HEK293 (cell line): ENCODE data around the gene PDIA6.
"Not testable (repeated sequence)": the region's sequence is repeated elsewhere in the genome, so short reads cannot be mapped to it uniquely, and the experiment has no call there.

Experiments
- CTCF ChIA-PET: fragments of 350-600 bp; formaldehyde crosslinking; extraction: SDS; loops from one replicate; lab custom pipeline; 2021; ENCODE audit warnings: antibody characterized with exemption; lab: Yijun Ruan, JAX
- POLR2A ChIA-PET: fragments of 300-600 bp; formaldehyde crosslinking; extraction: SDS; loops from one replicate; lab custom pipeline; 2020; ENCODE audit warnings: antibody characterized with exemption, inconsistent platforms; lab: Yijun Ruan, JAX
- H3K27ac ChIP-seq: fragments of 200-500 bp; sonication (Bioruptor generic); 2 replicates; pipeline ENCODE4 v1.5.1; 2014; ENCODE audit warnings: low read depth, low read length, control low read depth, inconsistent platforms; ENCODE audit errors: extremely low read depth
- H3K36me3 ChIP-seq, 2 experiments: fragments of 200-500 bp in 1 of 2; sonication (Bioruptor generic) in 1 of 2; 1 replicate in 1 of 2; 2 replicates in 1 of 2; pipeline ENCODE4 v1.5.1; 2014 to 2017; ENCODE audit warnings: inconsistent platforms in 2 of 2, low read length in 2 of 2; ENCODE audit not compliant: control insufficient read depth in 2 of 2, insufficient read depth in 1 of 2
- H3K4me1 ChIP-seq: fragments of 200-500 bp; sonication (Bioruptor generic); 2 replicates; pipeline ENCODE4 v1.5.1; 2014; ENCODE audit warnings: mild to moderate bottlenecking, low read length, inconsistent platforms; ENCODE audit not compliant: control insufficient read depth, insufficient read depth
- H3K4me3 ChIP-seq: 2 replicates; pipeline ENCODE4 v1.5.1; 2011; ENCODE audit warnings: low read depth, mild to moderate bottlenecking, control low read depth, low read length, moderate library complexity
- H3K9me3 ChIP-seq: fragments of 200-500 bp; sonication (Bioruptor generic); 2 replicates; pipeline ENCODE4 v1.5.1; 2014; ENCODE audit warnings: low read depth, low read length, inconsistent platforms; ENCODE audit not compliant: control insufficient read depth, insufficient read depth
- BCL11A ChIP-seq: fragments of 450-650 bp; formaldehyde crosslinking; IDR thresholded peaks from 2 replicates; pipeline ENCODE4 v1.5.1; 2016; ENCODE audit warnings: low read depth, missing biosample characterization, missing genetic modification characterization
- HOXC10 ChIP-seq: sonication (generic); formaldehyde crosslinking; IDR thresholded peaks from 2 replicates; pipeline ENCODE4 v1.8.1; 2023; ENCODE audit warnings: mild to moderate bottlenecking, missing genetic modification reagents
- MEIS1 ChIP-seq: sonication (generic); formaldehyde crosslinking; IDR thresholded peaks from 2 replicates; pipeline ENCODE4 v1.8.1; 2022; ENCODE audit warnings: missing genetic modification reagents, mild to moderate bottlenecking, borderline replicate concordance
- PRDM4 ChIP-seq: fragments of 450-650 bp; formaldehyde crosslinking; IDR thresholded peaks from 2 replicates; pipeline ENCODE4 v1.5.1; 2017; ENCODE audit warnings: missing biosample characterization, missing genetic modification characterization
- SP3 ChIP-seq: fragments of 450-650 bp; formaldehyde crosslinking; IDR thresholded peaks from 2 replicates; pipeline ENCODE4 v1.5.1; 2016; ENCODE audit warnings: missing biosample characterization, missing genetic modification characterization
- WT1 ChIP-seq: fragments of 450-650 bp; formaldehyde crosslinking; IDR thresholded peaks from 2 replicates; pipeline ENCODE4 v1.5.1; 2016; ENCODE audit warnings: missing biosample characterization, missing genetic modification characterization
- ZBTB21 ChIP-seq: fragments of 450-650 bp; formaldehyde crosslinking; IDR thresholded peaks from 2 replicates; pipeline ENCODE4 v1.5.1; 2017; ENCODE audit warnings: missing biosample characterization, missing genetic modification characterization
- ZBTB48 ChIP-seq: fragments of 450-650 bp; formaldehyde crosslinking; IDR thresholded peaks from 2 replicates; pipeline ENCODE4 v1.5.1; 2016; ENCODE audit warnings: missing biosample characterization, missing genetic modification characterization
- ZBTB7A ChIP-seq: fragments of 450-650 bp; formaldehyde crosslinking; IDR thresholded peaks from 2 replicates; pipeline ENCODE4 v1.5.1; 2016; ENCODE audit warnings: low read depth, missing biosample characterization, missing genetic modification characterization
- ZFHX2 ChIP-seq: fragments of 450-650 bp; formaldehyde crosslinking; conservative IDR thresholded peaks from 2 replicates; pipeline ENCODE4 v1.5.1; 2016; ENCODE audit warnings: missing biosample characterization, missing genetic modification characterization
- ZNF112 ChIP-seq: fragments of 450-650 bp; formaldehyde crosslinking; IDR thresholded peaks from 2 replicates; pipeline ENCODE4 v1.5.0; 2017; ENCODE audit warnings: missing biosample characterization, missing genetic modification characterization
- ZNF391 ChIP-seq: fragments of 450-650 bp; formaldehyde crosslinking; IDR thresholded peaks from 2 replicates; pipeline ENCODE4 v1.5.1; 2016; ENCODE audit warnings: low read depth, missing biosample characterization, missing genetic modification characterization, borderline replicate concordance
- ZNF404 ChIP-seq: fragments of 450-650 bp; formaldehyde crosslinking; IDR thresholded peaks from 2 replicates; pipeline ENCODE4 v1.5.1; 2017; ENCODE audit warnings: missing biosample characterization, missing genetic modification characterization
- ZNF501 ChIP-seq: fragments of 450-650 bp; formaldehyde crosslinking; IDR thresholded peaks from 2 replicates; pipeline ENCODE4 v1.5.1; 2016; ENCODE audit warnings: missing biosample characterization, missing genetic modification characterization
- ZNF548 ChIP-seq: fragments of 450-650 bp; formaldehyde crosslinking; IDR thresholded peaks from 2 replicates; pipeline ENCODE4 v1.5.1; 2016; ENCODE audit warnings: missing biosample characterization, missing genetic modification characterization
- ZNF623 ChIP-seq: fragments of 450-650 bp; formaldehyde crosslinking; IDR thresholded peaks from 2 replicates; pipeline ENCODE4 v1.5.1; 2016; ENCODE audit warnings: missing biosample characterization, missing genetic modification characterization
- ZNF629 ChIP-seq: fragments of 450-650 bp; formaldehyde crosslinking; IDR thresholded peaks from 2 replicates; pipeline ENCODE4 v1.5.1; 2017; ENCODE audit warnings: missing biosample characterization, missing genetic modification characterization
- ZNF792 ChIP-seq: fragments of 450-650 bp; formaldehyde crosslinking; IDR thresholded peaks from 2 replicates; pipeline ENCODE4 v1.5.1; 2016; ENCODE audit warnings: missing biosample characterization, missing genetic modification characterization
- ZSCAN18 ChIP-seq: fragments of 450-650 bp; formaldehyde crosslinking; IDR thresholded peaks from 2 replicates; pipeline ENCODE4 v1.5.1; 2016; ENCODE audit warnings: missing biosample characterization, missing genetic modification characterization
- TF ChIP-seq, protein P1 (sequence below): fragments of 450-650 bp; formaldehyde crosslinking; IDR thresholded peaks from 2 replicates; pipeline ENCODE4 v1.5.1; 2016; ENCODE audit warnings: missing biosample characterization, missing genetic modification characterization

PDIA6 gene

GRCh38 chr2:10784719-10785118 is 27.9 kb downstream of the PDIA6 start:
- Histone ChIP-seq H3K36me3 (peaks cover 56 to 96% of the 10 kb centered on the region in 2 experiments), H3K4me1 (no peaks in the 10 kb centered on the region), H3K9me3 (no peaks in the 10 kb centered on the region), H3K4me3 (no peak overlapping the region), H3K27ac (no peak overlapping the region)
- TF ChIP-seq ZSCAN18 (tag by site-specific recombination) = no peak
- no peak for TF ChIP-seq ZNF629 (tag by site-specific recombination)
- TF ChIP-seq, protein P1, sequence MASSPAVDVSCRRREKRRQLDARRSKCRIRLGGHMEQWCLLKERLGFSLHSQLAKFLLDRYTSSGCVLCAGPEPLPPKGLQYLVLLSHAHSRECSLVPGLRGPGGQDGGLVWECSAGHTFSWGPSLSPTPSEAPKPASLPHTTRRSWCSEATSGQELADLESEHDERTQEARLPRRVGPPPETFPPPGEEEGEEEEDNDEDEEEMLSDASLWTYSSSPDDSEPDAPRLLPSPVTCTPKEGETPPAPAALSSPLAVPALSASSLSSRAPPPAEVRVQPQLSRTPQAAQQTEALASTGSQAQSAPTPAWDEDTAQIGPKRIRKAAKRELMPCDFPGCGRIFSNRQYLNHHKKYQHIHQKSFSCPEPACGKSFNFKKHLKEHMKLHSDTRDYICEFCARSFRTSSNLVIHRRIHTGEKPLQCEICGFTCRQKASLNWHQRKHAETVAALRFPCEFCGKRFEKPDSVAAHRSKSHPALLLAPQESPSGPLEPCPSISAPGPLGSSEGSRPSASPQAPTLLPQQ = no peak
- ChIA-PET CTCF (no interaction called here), POLR2A (no interaction called here)

DNA sequence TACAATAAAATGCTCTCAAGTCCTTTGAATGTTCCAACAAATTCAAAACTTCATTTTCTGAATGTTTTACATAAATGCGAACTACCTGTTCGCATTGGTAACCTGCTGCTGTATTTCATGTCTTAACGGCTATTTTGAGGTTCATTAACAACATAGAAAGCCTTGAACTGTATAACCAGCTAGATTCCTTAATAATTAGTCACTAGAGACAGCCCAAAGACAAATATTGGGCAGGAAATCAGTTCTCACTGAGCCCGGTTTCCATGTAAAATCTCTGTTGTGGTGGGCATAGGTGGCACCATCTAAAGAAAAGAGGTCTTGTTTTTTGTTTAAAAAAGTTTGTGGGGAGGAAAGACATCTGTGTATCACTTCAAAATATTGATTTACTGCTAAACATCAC is 29.2 kb downstream of the PDIA6 start:
- ChIA-PET POLR2A (no interaction called here), CTCF (interaction anchor here (0.6 kb wide), 1 partner anchor 9 kb away, joined by 4 read pairs; no protein-coding TSS in a partner anchor)
- H3K36me3 ChIP-seq = peaks cover 44 to 89% of the 10 kb centered on the region in 2 experiments
- H3K4me3 ChIP-seq = no peak overlapping the region
- H3K4me1 ChIP-seq = no peaks in the 10 kb centered on the region
- H3K27ac ChIP-seq = no peak overlapping the region
- no peak for TF ChIP-seq ZNF391 (tag by site-specific recombination)
- TF ChIP-seq ZNF623 (tag by site-specific recombination) = no peak
- no peak for TF ChIP-seq ZBTB48 (tag by site-specific recombination)
- no peak for TF ChIP-seq ZNF112 (tag by site-specific recombination)
- TF ChIP-seq ZNF501 (tag by site-specific recombination) = no peak
- no peak for TF ChIP-seq BCL11A
- no peak for TF ChIP-seq ZFHX2 (tag by site-specific recombination)
- TF ChIP-seq ZNF404 (tag by site-specific recombination) = no peak
- TF ChIP-seq HOXC10 = no peak
- no peak for TF ChIP-seq WT1
- TF ChIP-seq ZBTB21 (tag by site-specific recombination) = no peak
- no peak for TF ChIP-seq ZNF792
- no peaks in the 10 kb centered on the region for H3K9me3 ChIP-seq

- TF ChIP-seq ZNF548 (tag by site-specific recombination) (no peak), SP3 (tag by site-specific recombination) (no peak), ZBTB7A (tag by site-specific recombination) (no peak), MEIS1 (CRISPR knock-in tag) (no peak), PRDM4 (tag by site-specific recombination) (no peak)
- CTCF ChIA-PET = interaction anchor here (0.7 to 1.0 kb wide), 2 partner anchors 11 to 71 kb away, joined by 3 to 7 read pairs; no protein-coding TSS in a partner anchor
- H3K4me1 ChIP-seq = no peaks in the 10 kb centered on the region
- H3K9me3 ChIP-seq = no peaks in the 10 kb centered on the region
- H3K4me3 ChIP-seq = no peak overlapping the region
- no peak overlapping the region for H3K27ac ChIP-seq
- H3K36me3 ChIP-seq = peaks cover 34 to 85% of the 10 kb centered on the region in 2 experiments
- POLR2A ChIA-PET = no interaction called here
These were observed 30.8 kb downstream of the PDIA6 start for GRCh38 chr2:10781746-10782145.

- ChIA-PET POLR2A (interaction anchor here (0.7 kb wide), 1 partner anchor 45 kb away, joined by 3 read pairs; no protein-coding TSS in a partner anchor), CTCF (interaction anchor here (0.6 kb wide), 1 partner anchor 12 kb away, joined by 3 read pairs; no protein-coding TSS in a partner anchor)
- peaks cover 31 to 77% of the 10 kb centered on the region in 2 experiments for H3K36me3 ChIP-seq
These were observed 31.8 kb downstream of the PDIA6 start for GRCh38 chr2:10780821-10781220.

More at GRCh38 chr2:10780821-10781220, 31.8 kb downstream of the PDIA6 start:
- H3K27ac ChIP-seq, H3K4me1 ChIP-seq, H3K9me3 ChIP-seq, H3K4me3 ChIP-seq: not testable (repeated sequence)
